Superior temporal gyrus (tissue), 1 donor: Measurements from ENCODE around the gene SHROOM3.

Experiments
- DNase-seq: peaks from one replicate; pipeline ENCODE4 v3.0.0-alpha.2; 2016; ENCODE audit errors: extremely low spot score

Gene SHROOM3

DNA sequence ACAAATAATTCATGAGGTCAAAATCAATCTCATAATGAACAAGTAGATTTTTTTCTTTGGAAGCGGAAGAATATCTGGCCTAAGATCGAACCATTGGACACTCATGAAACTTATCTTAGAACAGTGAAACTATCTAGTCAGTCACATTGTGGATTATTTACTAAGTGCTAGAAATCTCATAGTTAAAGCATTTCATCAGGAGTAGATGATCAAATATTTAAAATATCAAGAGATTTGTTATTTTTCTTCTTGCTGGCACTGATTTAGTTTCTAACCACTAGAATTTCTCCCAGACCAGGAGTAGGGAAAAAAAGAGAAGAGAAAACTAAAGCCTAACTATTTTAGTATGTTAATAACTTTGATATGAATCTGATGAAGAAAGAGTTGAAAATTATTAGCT lies 105.5 kb downstream of the SHROOM3 start:
- DNase-seq: no peak

DNA sequence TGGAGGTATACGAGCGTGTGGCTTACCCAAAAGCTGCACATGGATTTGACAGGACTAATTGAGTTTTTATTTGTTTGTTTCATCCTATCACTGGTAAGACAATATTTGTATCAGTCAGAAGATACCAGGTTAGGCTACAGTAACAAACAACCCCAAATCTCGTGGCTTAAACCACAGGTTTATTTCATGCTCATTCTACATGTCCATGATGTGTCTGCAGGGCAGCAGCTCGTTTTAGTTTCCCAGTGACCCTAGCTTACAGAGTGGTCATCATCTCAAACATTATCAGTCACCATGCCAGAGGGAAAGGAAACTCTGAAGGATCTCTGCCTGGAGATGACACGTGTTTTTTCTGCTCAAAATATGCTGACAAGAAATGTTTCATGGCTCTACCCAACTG lies 108.3 kb downstream of the SHROOM3 start:
- no peak for DNase-seq

DNA sequence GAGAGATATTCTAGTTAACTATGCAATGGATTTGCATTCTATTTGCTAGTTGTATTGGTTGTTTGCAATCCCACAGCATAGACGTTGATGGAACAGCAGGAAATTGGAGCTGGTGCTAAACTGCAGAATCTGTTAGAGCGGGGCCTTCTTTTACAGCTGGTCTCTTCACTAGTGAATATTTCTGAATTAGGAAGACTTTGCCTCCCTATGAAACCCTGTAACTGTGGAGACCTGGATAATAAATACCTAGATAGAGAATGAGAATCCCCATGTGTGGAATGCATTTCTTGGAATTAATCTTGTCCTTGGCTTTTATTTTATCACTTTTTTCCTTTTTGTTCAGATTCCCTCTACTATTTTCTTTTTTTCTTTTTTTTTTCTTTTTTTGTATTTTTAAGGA lies 109.7 kb downstream of the SHROOM3 start:
- DNase-seq: no peak

DNA sequence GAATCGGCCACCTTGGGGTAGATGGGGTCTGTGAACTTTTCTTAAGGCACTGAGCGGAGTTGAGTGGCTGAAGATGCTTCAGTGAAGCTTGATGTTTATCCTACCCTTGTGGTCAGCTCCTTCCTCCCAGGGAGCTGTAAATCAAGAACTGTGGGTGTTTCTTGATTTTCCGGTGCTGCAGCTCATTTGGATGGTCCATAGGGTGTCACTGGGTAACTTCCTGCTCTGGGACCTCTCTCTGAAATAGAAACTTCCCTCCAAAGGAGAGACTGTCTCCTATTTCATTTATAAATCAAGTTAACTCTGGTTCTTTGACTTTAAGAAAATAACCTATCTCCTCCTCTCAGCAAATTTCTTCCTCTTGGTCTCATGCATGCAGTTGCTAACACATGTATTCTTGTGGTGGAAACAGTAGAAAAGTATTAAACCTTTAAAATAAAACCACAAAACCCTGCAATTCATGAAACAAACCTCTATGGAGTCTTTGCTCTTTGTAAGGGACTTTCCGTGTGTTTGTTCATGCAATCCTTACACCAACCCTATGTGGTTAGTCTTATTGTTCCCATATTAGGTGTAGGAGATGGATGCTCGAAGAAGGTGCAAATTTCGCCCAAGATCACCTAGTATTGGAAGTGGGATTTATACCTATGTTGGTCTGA lies 110.3 kb downstream of the SHROOM3 start:
- no peak for DNase-seq

DNA sequence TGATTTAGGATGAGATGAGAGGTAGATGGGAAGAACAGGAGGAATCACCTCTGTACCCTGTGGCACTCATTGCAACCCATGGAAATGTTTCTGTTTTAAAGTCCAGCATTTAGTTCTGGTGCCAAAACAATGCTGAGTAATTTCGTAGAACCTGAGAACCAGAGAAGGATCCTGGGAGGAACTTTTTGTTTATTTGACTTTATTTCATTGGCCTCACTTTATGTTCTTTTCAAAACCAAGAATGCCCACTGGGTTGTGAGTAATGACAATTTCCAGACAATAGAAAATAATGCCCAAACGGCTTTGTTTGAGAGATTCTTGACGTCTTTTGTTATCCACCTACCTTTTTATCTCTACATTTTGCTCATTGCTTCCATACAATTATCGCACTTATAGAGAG lies 111.3 kb downstream of the SHROOM3 start:
- no peak for DNase-seq

DNA sequence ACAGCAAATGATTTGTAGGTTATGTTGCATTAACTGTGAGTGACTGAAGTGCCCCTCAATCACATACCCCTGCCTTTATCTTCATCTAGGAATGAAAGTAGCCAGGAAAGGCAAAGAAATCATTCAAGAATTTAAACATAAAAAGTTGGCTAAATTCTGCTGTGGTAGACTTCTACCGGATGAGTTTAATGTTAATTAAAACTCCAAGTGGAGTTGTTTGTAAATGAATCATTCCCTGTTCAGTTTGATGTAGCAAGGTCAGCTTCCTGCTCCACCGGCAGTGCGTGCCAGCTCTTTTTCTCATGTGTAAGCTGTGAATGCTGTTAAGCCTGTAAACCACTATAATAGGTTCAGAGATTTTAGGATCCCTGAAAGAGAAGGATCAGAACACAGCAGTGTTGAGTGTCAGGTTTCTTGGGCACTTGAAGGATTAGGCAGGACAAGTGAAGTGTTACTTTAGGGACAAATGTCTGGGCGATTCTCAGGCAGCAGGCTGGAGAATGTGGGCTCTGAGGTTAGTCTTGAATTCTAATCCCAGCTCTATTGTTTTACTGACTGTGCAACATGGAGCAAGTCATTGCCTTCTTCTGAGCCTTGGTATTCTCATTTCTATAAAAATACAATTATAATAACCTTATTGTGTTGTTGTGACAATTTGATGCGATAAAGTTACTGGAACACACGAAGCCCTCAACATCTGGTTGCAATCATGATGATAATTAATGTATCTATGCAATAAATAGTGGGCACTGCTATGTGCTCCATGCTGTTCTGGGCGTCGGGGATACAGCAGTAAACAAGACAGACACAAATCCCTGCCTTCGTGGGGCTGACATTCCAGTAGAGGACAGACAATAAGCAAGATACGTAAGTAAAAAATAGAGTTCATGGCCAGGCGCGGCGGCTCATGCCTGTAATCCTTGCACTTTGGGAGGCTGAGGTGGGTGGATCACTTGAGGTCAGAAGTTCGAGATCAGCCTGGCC lies 112.0 kb downstream of the SHROOM3 start:
- DNase-seq: no peak

DNA sequence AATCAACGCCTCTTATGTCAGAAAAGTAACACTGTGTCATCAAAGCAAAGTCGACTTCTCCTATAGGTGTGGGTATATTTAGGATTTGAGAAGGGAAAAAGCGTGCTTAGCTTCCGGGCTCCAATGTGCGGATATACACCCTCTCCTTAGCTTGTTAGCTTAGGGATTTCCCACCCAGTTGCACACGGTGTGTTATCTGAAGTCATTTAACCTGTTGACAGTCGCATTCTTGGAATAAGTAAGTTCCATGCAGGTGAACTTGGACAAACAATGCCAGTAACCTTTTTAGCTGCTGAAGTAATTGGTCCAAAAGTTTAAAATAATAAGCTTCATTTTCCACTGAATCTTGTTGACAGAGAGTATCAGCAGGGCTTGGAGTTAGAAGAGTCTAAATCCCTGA lies 113.7 kb downstream of the SHROOM3 start:
- no peak for DNase-seq

DNA sequence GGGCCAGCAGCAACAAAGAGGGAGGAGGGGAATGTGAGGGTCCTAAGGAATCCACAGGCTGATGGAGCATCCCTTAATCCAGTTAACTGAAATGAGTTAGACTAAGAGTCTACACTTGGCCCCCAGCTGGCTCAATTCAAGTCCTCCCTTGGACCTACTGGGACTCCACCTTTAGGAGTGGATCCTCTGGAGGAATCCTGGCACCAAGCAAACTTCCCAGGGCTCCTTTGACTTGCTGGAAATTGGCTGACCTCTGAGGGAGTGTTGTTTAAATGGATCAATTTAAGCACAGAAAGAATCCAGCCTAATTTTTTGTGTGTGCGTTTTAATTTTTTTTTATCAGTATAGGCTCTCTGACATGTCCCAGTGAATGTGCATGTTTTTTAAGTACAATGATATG lies 114.7 kb downstream of the SHROOM3 start:
- DNase-seq: no peak

DNA sequence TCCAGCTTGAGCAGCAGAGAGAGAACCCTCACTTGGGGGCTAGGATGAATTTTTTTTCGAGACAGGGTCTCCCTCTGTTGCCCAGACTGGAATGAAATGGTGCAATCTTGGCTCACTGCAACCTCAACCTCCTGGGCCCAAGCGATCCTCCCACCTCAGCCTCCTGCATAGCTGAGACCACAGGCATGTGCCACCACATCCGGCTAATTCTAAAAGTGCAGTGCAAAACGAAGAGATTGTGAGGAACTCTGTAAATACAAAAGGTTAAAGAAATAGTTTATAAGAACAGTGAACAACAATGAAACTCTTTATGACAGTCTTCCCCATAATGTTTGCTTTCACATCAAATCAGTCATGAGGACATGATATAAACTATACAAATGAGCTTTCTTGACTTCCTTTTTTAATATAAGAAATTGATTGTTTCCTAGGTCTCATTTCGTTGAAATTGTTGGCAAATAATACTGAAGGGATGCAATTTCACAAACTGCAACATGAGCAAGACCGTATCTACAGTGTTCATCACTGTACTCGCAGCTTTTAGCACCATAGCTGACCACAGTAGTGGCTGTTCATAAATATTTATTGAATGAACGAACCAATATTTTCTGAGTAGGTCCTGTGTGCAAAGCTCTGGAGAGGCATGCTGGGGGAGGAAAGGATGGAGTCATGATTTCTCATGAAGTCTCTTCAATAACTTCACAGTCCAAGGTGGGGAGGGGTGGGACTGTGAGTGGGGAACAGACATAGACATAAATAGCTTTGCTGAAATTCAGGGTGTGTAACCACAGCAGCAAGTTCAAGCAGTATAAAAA lies 116.1 kb downstream of the SHROOM3 start:
- no peak for DNase-seq

DNA sequence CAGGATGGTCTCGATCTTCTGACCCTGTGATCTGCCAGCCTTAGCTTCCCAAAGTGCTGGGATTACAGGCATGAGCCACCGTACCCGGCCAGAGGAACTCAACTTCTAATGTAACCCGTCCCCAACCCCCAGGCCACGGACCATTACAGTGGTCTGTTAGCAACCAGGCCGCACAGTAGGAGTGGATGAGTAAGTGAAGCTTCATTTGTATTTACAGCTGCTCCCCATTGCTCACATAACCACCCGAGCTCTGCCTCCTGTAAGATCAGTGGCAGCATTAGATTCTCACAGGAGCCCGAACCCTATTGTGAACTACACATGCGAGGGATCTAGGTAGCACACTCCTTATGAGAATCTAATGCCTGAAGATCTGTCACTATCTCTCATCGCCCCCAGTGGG lies 119.6 kb downstream of the SHROOM3 start:
- DNase-seq: no peak

DNA sequence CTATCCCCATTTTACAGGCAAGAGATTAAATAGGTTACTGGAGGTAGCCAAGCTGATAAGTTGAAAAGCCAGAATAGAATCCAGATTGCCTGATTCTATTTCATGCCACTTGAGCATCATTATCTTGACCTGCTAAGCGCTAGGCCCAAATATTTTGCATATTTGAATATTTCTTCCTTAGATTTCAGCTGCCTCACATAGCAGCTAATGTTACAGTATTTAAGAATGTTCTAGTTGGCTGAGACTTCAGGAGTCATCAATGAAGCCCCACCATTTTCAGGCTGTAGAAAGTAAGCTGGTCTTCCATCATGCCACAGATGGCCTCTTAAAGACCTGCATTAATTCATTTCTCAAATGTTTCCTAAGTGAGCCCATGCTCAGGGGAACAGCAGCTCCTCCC lies 121.4 kb downstream of the SHROOM3 start:
- no peak for DNase-seq

DNA sequence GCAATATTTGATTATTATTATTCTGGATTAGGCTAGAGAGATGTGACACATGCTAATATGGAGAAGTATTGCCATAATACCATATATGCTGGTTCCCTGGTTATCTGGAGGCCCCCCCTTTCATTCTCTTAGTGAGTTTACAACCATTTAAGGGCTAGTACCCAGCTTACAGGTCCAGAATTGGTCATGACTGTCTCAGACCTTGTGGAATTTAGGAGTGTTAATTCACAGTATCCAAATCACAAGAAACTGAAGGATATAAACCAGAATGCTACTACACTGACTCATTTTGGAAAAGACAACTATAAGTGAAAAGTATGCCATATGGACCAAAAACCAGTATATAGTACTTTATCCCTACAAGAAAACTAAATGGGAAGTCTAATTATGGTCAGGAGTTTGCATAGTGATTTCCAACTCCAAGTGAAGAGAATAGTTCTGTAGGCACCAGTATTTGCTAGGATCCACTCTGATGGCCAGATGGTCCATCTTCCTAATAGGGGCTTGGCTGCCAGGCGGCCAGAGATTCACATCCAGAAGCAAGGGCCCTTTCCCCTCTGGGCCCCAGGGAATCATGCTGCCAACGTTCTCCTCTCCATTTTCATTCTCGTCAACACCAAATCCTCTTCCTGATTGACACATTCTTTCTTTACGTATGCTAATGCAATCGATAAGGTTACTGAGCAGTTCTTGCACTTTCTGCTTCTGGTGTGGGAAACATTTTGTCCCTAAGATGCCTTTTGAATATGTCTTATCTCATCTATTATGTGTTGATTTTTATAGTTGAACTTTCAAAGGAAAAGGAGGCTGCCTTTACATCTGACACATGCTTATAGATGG lies 123.6 kb downstream of the SHROOM3 start:
- no peak for DNase-seq

DNA sequence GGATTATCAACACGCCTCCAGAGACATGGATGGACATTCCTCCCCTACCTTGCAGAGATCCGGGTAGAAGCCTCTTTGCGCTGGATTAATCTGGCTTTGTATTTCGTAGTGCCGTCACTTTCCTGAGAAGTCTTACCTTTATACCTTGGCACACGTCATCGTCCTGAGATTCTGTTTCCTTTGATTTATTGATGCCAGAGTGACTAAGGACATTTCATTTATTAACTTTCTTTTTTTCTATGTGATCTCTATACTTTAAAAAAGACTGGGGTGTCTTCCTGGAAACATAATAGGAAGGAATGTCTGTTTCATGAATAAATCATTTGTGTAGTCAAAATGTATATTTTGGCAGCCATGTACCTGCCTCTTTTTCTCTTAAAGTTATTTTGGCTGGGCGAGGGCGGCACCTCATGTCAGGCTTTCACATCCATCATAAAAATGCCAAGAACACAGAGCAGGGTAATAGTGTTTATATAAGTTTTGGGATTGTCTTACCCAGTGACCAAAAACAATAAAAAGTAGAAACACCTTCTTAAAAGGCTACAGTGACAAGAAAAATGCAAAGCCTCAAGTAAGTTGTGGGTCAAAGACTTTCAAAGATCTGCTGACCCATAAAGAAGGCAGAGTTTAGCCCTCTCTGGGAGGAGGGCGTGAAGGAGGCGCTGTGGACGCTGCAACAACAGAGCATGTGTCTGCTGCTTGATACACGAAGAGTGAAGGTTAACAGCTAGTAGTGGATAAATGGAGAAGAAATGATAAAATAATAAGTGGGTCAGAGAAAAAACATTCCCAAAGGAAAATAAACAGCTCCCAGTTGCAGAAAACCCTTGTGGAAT lies 124.4 kb downstream of the SHROOM3 start:
- DNase-seq: no peak

DNA sequence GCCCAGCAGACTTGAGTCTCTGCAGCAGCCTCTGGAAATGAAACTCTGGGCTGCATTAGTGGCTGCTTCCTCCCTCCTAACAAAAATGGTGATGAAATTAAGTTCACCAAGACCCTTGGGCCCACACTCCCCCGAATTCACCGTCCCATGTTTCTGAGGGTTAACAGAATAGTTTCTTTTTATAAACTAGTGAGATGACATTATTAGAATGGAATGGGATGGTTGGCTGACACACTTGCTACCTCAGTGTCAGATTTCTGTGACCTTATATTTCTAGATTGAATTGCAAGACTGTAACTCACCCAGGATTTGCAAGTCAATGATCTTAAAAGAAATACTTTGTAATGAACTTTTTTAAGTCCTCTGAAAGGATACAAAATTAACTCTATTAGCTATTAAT lies 127.1 kb downstream of the SHROOM3 start:
- DNase-seq: no peak

DNA sequence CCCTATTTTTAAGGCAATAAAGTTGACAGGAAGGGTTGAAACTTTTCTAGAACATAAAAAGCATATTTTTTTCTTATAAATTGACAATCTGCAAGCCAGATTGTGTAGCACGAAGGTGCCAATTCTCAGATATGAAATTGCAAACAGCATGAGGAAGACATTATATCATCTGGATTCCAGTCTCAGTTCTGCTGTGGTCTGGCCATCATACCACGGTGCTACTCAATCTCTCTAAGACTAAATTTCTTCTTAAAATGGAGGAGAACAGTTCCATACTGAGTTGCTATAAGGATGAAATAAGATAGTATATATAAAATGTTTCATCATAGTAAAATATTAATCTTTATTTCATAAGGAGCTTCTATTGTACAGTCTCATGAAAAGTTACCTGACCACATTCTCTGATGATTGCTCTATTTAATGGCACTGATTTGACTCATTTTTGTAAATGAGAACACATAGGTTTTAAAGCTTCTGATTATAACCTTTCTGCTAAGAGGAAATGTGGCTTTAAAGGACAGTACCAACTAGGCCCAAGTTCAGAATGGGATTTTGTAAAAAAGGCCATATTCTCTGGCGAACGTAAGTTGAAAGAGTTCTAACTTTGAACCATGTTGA lies 127.9 kb downstream of the SHROOM3 start:
- DNase-seq: no peak

DNA sequence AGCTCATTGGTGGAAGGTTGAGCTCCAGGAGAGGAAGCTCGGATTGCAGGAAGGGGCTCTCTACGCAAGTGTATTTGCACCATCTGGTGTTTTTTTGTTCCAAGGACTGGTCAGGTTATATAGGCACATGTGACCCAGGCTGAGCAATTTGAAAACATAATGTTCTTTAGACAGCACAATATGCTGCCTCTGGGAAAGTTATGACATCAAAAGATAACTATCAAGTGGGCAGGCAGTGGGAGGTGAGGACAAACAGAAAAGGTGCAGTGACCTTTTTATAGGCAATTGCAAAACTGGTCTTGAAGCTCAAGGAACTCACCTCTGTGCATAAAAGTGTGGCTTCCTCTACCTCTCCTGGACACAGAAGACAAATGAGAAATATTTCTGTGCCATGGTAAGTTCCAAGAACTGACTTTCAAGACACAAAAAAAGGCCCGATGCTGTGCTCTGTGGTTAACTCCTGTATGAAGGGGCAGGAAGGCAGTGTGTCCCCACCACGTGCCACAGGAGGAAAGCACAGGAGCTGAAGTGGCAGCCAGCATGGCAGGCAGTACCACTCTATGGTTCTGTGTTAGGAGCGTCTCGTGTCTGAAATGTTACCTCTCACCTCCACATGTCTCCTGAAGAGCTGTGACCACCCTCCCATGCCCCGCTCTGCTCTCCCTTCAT lies 128.6 kb downstream of the SHROOM3 start:
- no peak for DNase-seq

DNA sequence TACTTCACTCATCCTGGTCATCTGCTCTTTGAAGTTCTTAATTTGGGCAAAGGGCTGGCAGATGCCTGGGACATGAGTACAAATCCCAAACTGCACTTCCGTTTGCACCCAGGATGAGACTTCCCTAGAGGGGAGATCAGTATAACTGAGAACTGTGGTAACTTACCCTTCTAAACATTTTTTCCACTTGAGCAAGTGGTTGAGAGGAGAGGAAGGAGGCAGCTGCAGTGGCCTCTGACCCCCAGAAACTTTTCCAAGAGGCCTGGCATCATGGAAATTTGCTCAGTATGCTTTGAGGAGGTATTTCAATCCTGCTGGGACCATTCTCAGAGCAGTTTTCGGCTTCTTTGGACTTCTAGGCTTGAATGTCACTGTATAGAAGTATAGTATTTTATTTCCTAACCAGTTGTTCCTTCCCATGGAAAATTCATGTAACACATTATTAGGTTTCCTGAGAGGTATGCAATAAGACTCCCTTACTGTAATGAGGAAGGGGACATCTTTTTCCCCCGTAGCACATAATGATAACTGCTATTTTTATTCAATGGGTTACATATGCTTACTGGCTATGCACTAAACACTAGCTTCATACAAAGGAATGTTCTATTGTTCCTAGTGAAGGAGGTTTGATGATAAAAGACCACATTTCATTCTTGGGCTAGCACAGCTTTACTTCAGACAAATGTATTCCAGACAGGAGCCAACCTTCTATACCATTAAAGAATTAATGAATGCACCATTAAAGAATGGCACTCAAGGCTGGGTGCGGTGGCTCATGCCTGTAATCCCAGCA lies 129.3 kb downstream of the SHROOM3 start:
- DNase-seq: no peak

DNA sequence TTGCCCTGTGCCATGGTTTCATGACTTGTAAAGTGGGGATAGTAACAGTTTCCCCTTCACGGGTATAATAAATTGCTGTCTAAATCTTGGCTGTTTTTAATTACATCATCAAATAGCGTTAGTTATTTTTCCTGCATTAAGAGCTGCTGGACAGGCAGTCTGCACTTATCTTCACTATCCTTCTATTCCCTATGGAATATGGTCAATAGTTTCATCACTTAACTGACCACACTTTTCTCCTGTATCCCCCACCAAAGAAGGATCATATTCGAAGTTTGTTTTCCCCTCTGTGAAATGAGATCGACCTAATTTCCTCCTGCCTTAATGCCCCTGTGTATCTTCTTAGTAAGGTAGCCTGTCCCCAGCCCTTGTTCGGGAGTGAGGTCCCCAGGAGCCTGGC lies 133.2 kb downstream of the SHROOM3 start:
- no peak for DNase-seq

DNA sequence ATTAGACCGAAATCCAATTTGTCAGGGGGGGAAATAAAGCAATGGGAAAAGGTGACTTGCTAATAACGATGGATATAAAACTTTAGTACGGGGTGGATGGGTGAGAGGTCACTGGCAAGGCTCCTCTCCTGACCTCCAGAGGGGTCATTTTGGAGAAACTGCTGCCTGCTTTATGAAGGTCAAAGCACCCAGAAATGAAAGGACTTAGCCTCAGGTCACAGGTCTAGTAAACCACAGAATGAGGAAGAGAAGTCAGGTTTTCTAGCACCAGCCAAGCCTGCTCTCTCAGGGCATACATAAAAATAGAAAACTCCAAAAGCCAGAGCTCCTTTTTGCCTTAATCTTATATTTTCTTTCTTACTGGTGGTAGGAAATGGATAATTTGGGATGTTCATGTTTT lies 134.2 kb downstream of the SHROOM3 start:
- DNase-seq: no peak
